Measurements from ENCODE around the gene NTNG2.

GRCh38 chr9:132141948-132142594 lies 19.8 kb upstream of the NTNG2 start:
- TF ChIP-seq POLR2A (IDR thresholded peaks at IDR 0.05; ENCODE audit: low read depth, low read length) (no peak), POLR2AphosphoS5 (IDR thresholded peaks at IDR 0.05; ENCODE audit: low read length) (no peak), EZH2 (IDR thresholded peaks at IDR 0.05; ENCODE audit: borderline replicate concordance, control insufficient read depth, low read depth, low read length) (no peak), TCF7 (IDR thresholded peaks at IDR 0.05; ENCODE audit: borderline replicate concordance) (no peak)
